ENCODE measurements around the gene EEF2KMT. TPM values are rescaled to one million over a fixed set of nuclear protein-coding genes. Genes with fewer than 3 reads are reported as not detected.

The EEF2KMT gene
- total RNA-seq, 1 experiment from 2014 or later = 13.9 TPM

GRCh38 chr16:5066511-5066910, 31.1 kb downstream of the EEF2KMT start:
- ChIA-PET CTCF (interaction anchor here (1.2 kb wide), 1 partner anchor 25 kb away, joined by 3 read pairs; no protein-coding TSS in a partner anchor), POLR2A (no interaction called here)
- Mint-ChIP-seq H3K4me3 (ENCODE audit: unreplicated experiment) (no peak overlapping the region), H3K36me3 (ENCODE audit: insufficient read depth, unreplicated experiment) (peaks cover 2% of the 10 kb centered on the region), H3K27ac (ENCODE audit: unreplicated experiment) (no peak overlapping the region), H3K27me3 (ENCODE audit: insufficient read depth, unreplicated experiment) (peaks cover 7% of the 10 kb centered on the region), H3K9me3 (ENCODE audit: unreplicated experiment) (no peaks in the 10 kb centered on the region), H3K4me1 (ENCODE audit: low read depth, unreplicated experiment) (no peaks in the 10 kb centered on the region)
- DNase-seq = no peak
- no peak for TF ChIP-seq CTCF (IDR thresholded peaks at IDR 0.05; ENCODE audit: insufficient read depth in 1 of 2, low read depth in 1 of 2, low read length in 1 of 2, severe bottlenecking in 1 of 2, unreplicated experiment in 1 of 2)
- no peaks in the 10 kb centered on the region for H3K36me3 ChIP-seq (ENCODE audit: control insufficient read depth, insufficient read depth, low read length)
- peaks cover 7% of the 10 kb centered on the region; the same call in 1 of the 2 replicates for H3K4me1 ChIP-seq
- intact Hi-C loops (cut with micrococcal nuclease; ENCODE audit: unreplicated experiment) = no loop called here
- no peak overlapping the region for H3K4me3 ChIP-seq (ENCODE audit: low read depth, low read length)
- H3K27me3 ChIP-seq (replicated peaks; ENCODE audit: control insufficient read depth, insufficient read depth, low read length) = no peaks in the 10 kb centered on the region
- H3K9me3 ChIP-seq = peaks cover 3% of the 10 kb centered on the region; the same call in 1 of the 2 replicates
- BruUV-seq (replicated peaks) = no TSS peak

GRCh38 chr16:5065813-5066212, 31.8 kb downstream of the EEF2KMT start, which contains the start of gene C16orf89:
C16orf89 (minus strand) TSS chr16:5065956; CDS start chr16:5065908, 48 bp downstream.
- no peaks in the 10 kb centered on the region for H3K36me3 ChIP-seq (ENCODE audit: control insufficient read depth, insufficient read depth, low read length)
- intact Hi-C loops (cut with micrococcal nuclease; ENCODE audit: unreplicated experiment) = no loop called here
- no peaks in the 10 kb centered on the region for H3K4me1 ChIP-seq
- POLR2A ChIA-PET = no interaction called here
- Mint-ChIP-seq H3K27ac (ENCODE audit: unreplicated experiment) (no peak within 1 kb of the TSS), H3K27me3 (ENCODE audit: insufficient read depth, unreplicated experiment) (peaks cover 7% of the 10 kb centered on the region), H3K4me1 (ENCODE audit: low read depth, unreplicated experiment) (no peaks in the 10 kb centered on the region), H3K36me3 (ENCODE audit: insufficient read depth, unreplicated experiment) (no peaks in the 10 kb centered on the region), H3K9me3 (ENCODE audit: unreplicated experiment) (no peaks in the 10 kb centered on the region), H3K4me3 (ENCODE audit: unreplicated experiment) (no peak within 1 kb of the TSS)
- no peak for DNase-seq
- H3K4me3 ChIP-seq (ENCODE audit: low read depth, low read length) = no peak within 1 kb of the TSS
- H3K9me3 ChIP-seq = peaks cover under 1% of the 10 kb centered on the region; the same call in 1 of the 2 replicates
- no peaks in the 10 kb centered on the region for H3K27me3 ChIP-seq (replicated peaks; ENCODE audit: control insufficient read depth, insufficient read depth, low read length)
- no TSS peak for BruUV-seq (replicated peaks)
- CTCF ChIA-PET = no interaction called here
- TF ChIP-seq CTCF (IDR thresholded peaks at IDR 0.05; ENCODE audit: insufficient read depth in 1 of 2, low read depth in 1 of 2, low read length in 1 of 2, severe bottlenecking in 1 of 2, unreplicated experiment in 1 of 2) = no peak

- ChIA-PET CTCF (no interaction called here), POLR2A (no interaction called here)
- BruUV-seq (replicated peaks) = no TSS peak
- DNase-seq = no peak
- H3K9me3 ChIP-seq = no peaks in the 10 kb centered on the region
- Mint-ChIP-seq H3K4me3 (ENCODE audit: unreplicated experiment) (no peak overlapping the region), H3K4me1 (ENCODE audit: low read depth, unreplicated experiment) (no peaks in the 10 kb centered on the region), H3K9me3 (ENCODE audit: unreplicated experiment) (no peaks in the 10 kb centered on the region), H3K27me3 (ENCODE audit: insufficient read depth, unreplicated experiment) (peaks cover 7% of the 10 kb centered on the region), H3K27ac (ENCODE audit: unreplicated experiment) (no peak overlapping the region), H3K36me3 (ENCODE audit: insufficient read depth, unreplicated experiment) (no peaks in the 10 kb centered on the region)
- no peaks in the 10 kb centered on the region for H3K4me1 ChIP-seq
- no peak overlapping the region for H3K4me3 ChIP-seq (ENCODE audit: low read depth, low read length)
- intact Hi-C loops (cut with micrococcal nuclease; ENCODE audit: unreplicated experiment) = no loop called here
- no peaks in the 10 kb centered on the region for H3K36me3 ChIP-seq (ENCODE audit: control insufficient read depth, insufficient read depth, low read length)
- TF ChIP-seq CTCF (IDR thresholded peaks at IDR 0.05; ENCODE audit: insufficient read depth in 1 of 2, low read depth in 1 of 2, low read length in 1 of 2, severe bottlenecking in 1 of 2, unreplicated experiment in 1 of 2) = no peak
- no peaks in the 10 kb centered on the region for H3K27me3 ChIP-seq (replicated peaks; ENCODE audit: control insufficient read depth, insufficient read depth, low read length)
These were observed 32.3 kb downstream of the EEF2KMT start for GRCh38 chr16:5065326-5065725.
